H1 (cell line): Measurements from ENCODE around the gene PIK3R6. TPM values are rescaled to one million over a fixed set of nuclear protein-coding genes. Genes with fewer than 3 reads are reported as not detected.

Experiments
- CTCF ChIA-PET: fragments of 300-600 bp; sonication (Branson Sonifier 250); formaldehyde crosslinking; loops from one replicate; lab custom pipeline; 2021; ENCODE audit not compliant: partially characterized antibody; lab: Charles Lee
- POLR2A ChIA-PET: fragments of 300-600 bp; sonication (Branson Sonifier 250); formaldehyde crosslinking; loops from one replicate; lab custom pipeline; 2021; ENCODE audit warnings: inconsistent platforms; ENCODE audit not compliant: partially characterized antibody; lab: Charles Lee
- DNase-seq, 2 experiments: peaks; one replicate each; pipeline versions ENCODE4 v3.0.0 to v3.0.0-alpha.2; 2010 to 2022; ENCODE audit warnings: low spot score in 2 of 2, low read depth in 1 of 2, mixed read lengths in 1 of 2
- FAIRE-seq: peaks from 2 replicates; lab custom pipeline; 2011; peaks lifted over from hg19 to GRCh38; lab: Jason Lieb, UNC
- H2AFZ ChIP-seq: 2 replicates; pipeline ENCODE4 v1.8.1; 2012; ENCODE audit warnings: low read length, inconsistent platforms
- H2AK5ac ChIP-seq: 2 replicates; pipeline ENCODE4 v1.6.1; 2013; ENCODE audit warnings: low read depth, low read length
- H2BK120ac ChIP-seq: replicated peaks from 2 replicates; pipeline ENCODE3; 2013; ENCODE audit warnings: low read depth, low read length, inconsistent platforms
- H2BK12ac ChIP-seq: 2 replicates; pipeline ENCODE4 v1.6.1; 2013; ENCODE audit warnings: low read depth, low read length
- H2BK15ac ChIP-seq: 2 replicates; pipeline ENCODE4 v1.6.1; 2013; ENCODE audit warnings: low read length
- H2BK20ac ChIP-seq: 2 replicates; pipeline ENCODE4 v1.6.1; 2013; ENCODE audit warnings: low read length
- H2BK5ac ChIP-seq: 2 replicates; pipeline ENCODE4 v1.6.1; 2013; ENCODE audit warnings: low read depth, low read length
- H3K14ac ChIP-seq: 2 replicates; pipeline ENCODE4 v1.6.1; 2013; ENCODE audit warnings: inconsistent platforms; ENCODE audit not compliant: insufficient read length
- H3K18ac ChIP-seq: 2 replicates; pipeline ENCODE4 v1.6.1; 2013; ENCODE audit warnings: low read length; ENCODE audit errors: extremely low read depth
- H3K23ac ChIP-seq: 2 replicates; pipeline ENCODE4 v1.6.1; 2013; ENCODE audit warnings: inconsistent platforms; ENCODE audit not compliant: insufficient read length
- H3K23me2 ChIP-seq: 2 replicates; pipeline ENCODE4 v1.6.1; 2013; ENCODE audit warnings: low read depth, low read length
- H3K27ac ChIP-seq: 2 replicates; pipeline ENCODE4 v1.6.1; 2011; ENCODE audit warnings: low read depth, low read length, inconsistent platforms
- H3K27me3 ChIP-seq, 4 experiments: replicated peaks in 1 of 4; 1 replicate in 1 of 4; 2 replicates in 3 of 4; pipeline versions ENCODE4 v1.6.1 to v1.8.1; 2011 to 2013; ENCODE audit warnings: low read length in 3 of 4, mild to moderate bottlenecking in 3 of 4, inconsistent platforms in 2 of 4, mixed read lengths in 2 of 4, moderate library complexity in 1 of 4; ENCODE audit not compliant: control insufficient read depth in 3 of 4, insufficient read depth in 3 of 4; ENCODE audit errors: extremely low read depth in 1 of 4
- H3K36me3 ChIP-seq, 4 experiments: 2 replicates each; pipeline versions ENCODE4 v1.6.1 to v1.8.1; 2011 to 2013; ENCODE audit warnings: mild to moderate bottlenecking in 4 of 4, low read length in 3 of 4, moderate library complexity in 2 of 4, control low read depth in 1 of 4, inconsistent platforms in 1 of 4; ENCODE audit not compliant: insufficient read depth in 4 of 4, control insufficient read depth in 2 of 4
- H3K4ac ChIP-seq: replicated peaks from 2 replicates; pipeline ENCODE3; 2013; ENCODE audit warnings: low read length, low read depth, mixed read lengths, inconsistent platforms; ENCODE audit not compliant: insufficient read length
- H3K4me1 ChIP-seq, 4 experiments: replicated peaks in 1 of 4; 1 replicate in 1 of 4; 2 replicates in 3 of 4; pipeline versions ENCODE4 v1.6.1 to v1.8.1; 2011 to 2013; ENCODE audit warnings: low read length in 3 of 4, inconsistent platforms in 2 of 4, mixed read lengths in 1 of 4; ENCODE audit not compliant: insufficient read depth in 4 of 4, control insufficient read depth in 3 of 4
- H3K4me2 ChIP-seq, 2 experiments: 2 replicates each; pipeline versions ENCODE4 v1.6.1 to v1.8.1; 2011 to 2013; ENCODE audit warnings: low read depth in 2 of 2, low read length in 2 of 2, control low read depth in 1 of 2, inconsistent platforms in 1 of 2, mild to moderate bottlenecking in 1 of 2; ENCODE audit not compliant: insufficient read depth in 1 of 2
- H3K4me3 ChIP-seq, 4 experiments: fragments of 200-600, 300-600 bp in 1 of 4; sonication (generic), shearing (Covaris generic), sonication (Bioruptor Twin) in 1 of 4; 2 replicates each; pipeline versions ENCODE4 v1.5.1 to v1.8.1; 2011 to 2016; ENCODE audit warnings: low read length in 4 of 4, low read depth in 3 of 4, control low read depth in 2 of 4, inconsistent platforms in 2 of 4, mild to moderate bottlenecking in 2 of 4, mixed read lengths in 1 of 4, moderate library complexity in 1 of 4; ENCODE audit not compliant: insufficient read depth in 2 of 4; ENCODE audit errors: extremely low read depth in 1 of 4
- H3K56ac ChIP-seq: replicated peaks from 2 replicates; pipeline ENCODE3; 2013; ENCODE audit warnings: low read depth, mild to moderate bottlenecking, mixed read lengths, low read length, inconsistent platforms; ENCODE audit not compliant: insufficient read length
- H3K79me1 ChIP-seq: 2 replicates; pipeline ENCODE4 v1.6.1; 2013; ENCODE audit warnings: low read depth, low read length, control low read depth
- H3K79me2 ChIP-seq, 2 experiments: 2 replicates each; pipeline versions ENCODE4 v1.6.1 to v1.8.1; 2012 to 2013; ENCODE audit warnings: low read length in 2 of 2, mild to moderate bottlenecking in 2 of 2, inconsistent platforms in 1 of 2; ENCODE audit not compliant: insufficient read depth in 2 of 2, control insufficient read depth in 1 of 2
- H3K9ac ChIP-seq, 4 experiments: replicated peaks in 1 of 4; 1 replicate in 1 of 4; 2 replicates in 3 of 4; pipeline versions ENCODE4 v1.6.1 to v1.8.1; 2011 to 2013; ENCODE audit warnings: low read depth in 3 of 4, low read length in 3 of 4, control low read depth in 2 of 4, mild to moderate bottlenecking in 2 of 4, moderate library complexity in 2 of 4, inconsistent platforms in 1 of 4; ENCODE audit errors: extremely low read depth in 1 of 4
- H3K9me3 ChIP-seq, 2 experiments: 2 replicates each; pipeline versions ENCODE4 v1.6.1 to v1.8.1; 2012 to 2013; ENCODE audit warnings: mild to moderate bottlenecking in 2 of 2, moderate library complexity in 2 of 2, control low read depth in 1 of 2, inconsistent platforms in 1 of 2, low read depth in 1 of 2, low read length in 1 of 2, mixed read lengths in 1 of 2; ENCODE audit not compliant: insufficient read depth in 2 of 2
- H4K20me1 ChIP-seq, 2 experiments: replicated peaks in 1 of 2; 2 replicates each; pipeline versions ENCODE3 to v1.8.1; 2011 to 2013; ENCODE audit warnings: inconsistent platforms in 2 of 2, low read length in 2 of 2, mild to moderate bottlenecking in 1 of 2; ENCODE audit not compliant: insufficient read depth in 2 of 2, control insufficient read depth in 1 of 2
- H4K5ac ChIP-seq: 2 replicates; pipeline ENCODE4 v1.6.1; 2013; ENCODE audit warnings: low read length, low read depth, mixed read lengths, inconsistent platforms; ENCODE audit not compliant: insufficient read length
- H4K8ac ChIP-seq: 2 replicates; pipeline ENCODE4 v1.8.0; 2013; ENCODE audit warnings: mild to moderate bottlenecking, moderate library complexity, low read length, inconsistent platforms; ENCODE audit not compliant: insufficient read depth; ENCODE audit errors: extremely low read depth
- H4K91ac ChIP-seq: replicated peaks from 2 replicates; pipeline ENCODE3; 2013; ENCODE audit warnings: low read length, mixed read lengths, inconsistent platforms; ENCODE audit not compliant: insufficient read length
- CREB1 ChIP-seq: IDR thresholded peaks from 2 replicates; pipeline ENCODE4 v1.6.1; 2012; ENCODE audit warnings: inconsistent platforms
- HDAC6 ChIP-seq: IDR thresholded peaks from one replicate; pipeline ENCODE4 v1.7.1; 2012; ENCODE audit warnings: low read depth, mild to moderate bottlenecking, inconsistent platforms, low read length, moderate library complexity
- POU5F1 ChIP-seq: IDR thresholded peaks from 2 replicates; pipeline ENCODE4 v1.6.1; 2011; ENCODE audit warnings: low read depth, mild to moderate bottlenecking, low read length, moderate library complexity
- SUZ12 ChIP-seq: fragments of 200-600 bp; sonication (generic); IDR thresholded peaks from 2 replicates; pipeline ENCODE4 v1.6.1; 2012; ENCODE audit warnings: mild to moderate bottlenecking, inconsistent platforms, low read length, moderate library complexity, mixed read lengths
- WGBS, 2 experiments: shearing (Covaris generic) in 1 of 2; methylation state at CpG; one replicate each; pipeline versions ENCODE4 v1.1.6 to v1.1.7; 2013 to 2015; ENCODE audit warnings: low lambda C conversion rate in 2 of 2, mixed read lengths in 2 of 2, inconsistent platforms in 1 of 2, low coverage in 1 of 2, missing lambda C conversion rate in 1 of 2; ENCODE audit not compliant: insufficient replicate concordance in 2 of 2, insufficient coverage in 1 of 2, insufficient read length in 1 of 2; ENCODE audit errors: extremely low coverage in 1 of 2, missing lambda C conversion rate in 1 of 2; 5-methylcytosine and 5-hydroxymethylcytosine counted together
- polyA plus RNA-seq, 7 experiments: library from polyadenylated mRNA; depleted of rRNA in 3 of 7; stranded (reverse) in 5 of 7; unstranded in 2 of 7; fragments of >200 nt in 5 of 7; fragments of 200-250 nt in 2 of 7; gene quantifications; 1 replicate in 5 of 7; 2 replicates in 1 of 7; 4 replicates in 1 of 7; pipeline versions ENCODE4 v1.2.1 to v1.2.3, GENCODE V29; 2011 to 2013; ENCODE audit warnings: missing spikeins in 2 of 7, mixed read lengths in 2 of 7
- total RNA-seq: library from RNA; stranded (reverse); fragmentation: NEBNext Ultra II Directional; extraction: Animal tissue kit (Norgen Biotek cat#: 25700); gene quantifications from 2 replicates; pipeline ENCODE4 v1.2.1, GENCODE V29; 2021

Gene PIK3R6
- total and polyA plus RNA-seq, 2 of the 8 experiments (the other 6 are each of a cell fraction or from before 2014, with no cell fraction given): 0.24 to 1.2 TPM

DNA sequence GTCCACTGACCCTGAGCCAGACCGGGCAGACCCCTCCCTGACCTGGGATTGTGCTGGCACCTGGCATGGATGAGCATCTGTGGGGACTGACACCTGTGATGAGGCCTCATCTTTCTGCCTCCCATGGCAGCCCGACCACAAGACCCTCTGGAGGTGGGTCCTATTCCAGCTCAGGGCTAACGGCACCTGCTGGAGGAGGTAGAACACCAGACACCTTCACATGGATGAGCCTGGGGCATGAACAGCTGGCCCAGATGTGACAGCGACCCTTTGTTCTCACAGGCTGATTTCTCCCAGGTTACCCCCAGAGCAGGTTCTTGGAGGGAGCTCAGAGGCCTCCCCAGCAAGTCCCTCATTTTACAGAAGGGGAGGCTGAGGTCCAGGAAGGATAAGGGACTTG lies 46.4 kb upstream of the PIK3R6 start:
- no peak overlapping the region for H4K91ac ChIP-seq
- no peak overlapping the region for H3K23ac ChIP-seq
- H3K23me2 ChIP-seq: no peaks in the 10 kb centered on the region
- no peaks in the 10 kb centered on the region for H4K20me1 ChIP-seq
- H2AFZ ChIP-seq: no peak overlapping the region
- H3K4me2 ChIP-seq: no peak overlapping the region
- CTCF ChIA-PET: interaction anchor here (0.6 to 3.4 kb wide), 4 partner anchors 19 to 94 kb away, joined by 3 to 15 read pairs (median 6); no protein-coding TSS in a partner anchor
- H3K4me3 ChIP-seq: no peak overlapping the region
- no peak overlapping the region for H3K18ac ChIP-seq
- no peaks in the 10 kb centered on the region for H3K79me1 ChIP-seq
- no peak overlapping the region for H2BK12ac ChIP-seq
- TF ChIP-seq HDAC6 (no peak), POU5F1 (no peak), CREB1 (no peak), SUZ12 (no peak)
- no peak overlapping the region for H3K56ac ChIP-seq
- no peaks in the 10 kb centered on the region for H3K27me3 ChIP-seq
- H3K4me1 ChIP-seq: no peaks in the 10 kb centered on the region; a peak in 1 of 7 replicates
- no peak overlapping the region for H3K4ac ChIP-seq
- peaks cover 0 to 13% of the 10 kb centered on the region in 2 experiments; a peak in 1 of 4 replicates for H3K9me3 ChIP-seq
- H3K79me2 ChIP-seq: no peaks in the 10 kb centered on the region
- POLR2A ChIA-PET: interaction anchor here (0.6 kb wide), 1 partner anchor 10 kb away, joined by 4 read pairs; no protein-coding TSS in a partner anchor
- no peak overlapping the region for H3K14ac ChIP-seq
- no peak overlapping the region for H2BK20ac ChIP-seq
- no peak overlapping the region for H2BK5ac ChIP-seq
- no peak overlapping the region for H2BK120ac ChIP-seq
- H4K8ac ChIP-seq: no peak overlapping the region
- FAIRE-seq: no peak
- no peaks in the 10 kb centered on the region for H3K36me3 ChIP-seq
- H3K27ac ChIP-seq: no peak overlapping the region
- no peak for DNase-seq
- no peak overlapping the region for H2AK5ac ChIP-seq
- H2BK15ac ChIP-seq: no peak overlapping the region
- H3K9ac ChIP-seq: no peak overlapping the region
- WGBS, 2 experiments: 70% methylated on average over 4 of the region's 4 CpGs; no CpG with 5 or more reads in 1 of the 2 experiments
- H4K5ac ChIP-seq: no peak overlapping the region
